Cardiac muscle cell (in vitro differentiated cells and primary cell): ENCODE data around the gene IGDCC3. TPM values are rescaled to one million over a fixed set of nuclear protein-coding genes. Genes with fewer than 3 reads are reported as not detected.
A peak's percentile ranks its signal among the peaks of the same experiment; 100 is the strongest.

Experiments
- DNase-seq, 2 donors: peaks; one replicate each; pipeline versions ENCODE4 v3.0.0 to v3.0.0-alpha.2; 2010 to 2017; ENCODE audit warnings: low read depth in 1 of 2, low spot score in 1 of 2
- H3K27ac ChIP-seq: fragments of 200-600 bp; sonication (generic); 2 replicates; pipeline ENCODE4 v1.5.1; 2016
- H3K27me3 ChIP-seq: fragments of 200-600 bp; sonication (generic); 2 replicates; pipeline ENCODE4 v1.6.0; 2016; ENCODE audit warnings: control low read depth
- H3K36me3 ChIP-seq: fragments of 200-600 bp; sonication (generic); 2 replicates; pipeline ENCODE4 v1.5.1; 2016; ENCODE audit warnings: control low read depth
- H3K4me1 ChIP-seq: fragments of 200-600 bp; sonication (generic); 2 replicates; pipeline ENCODE4 v1.8.1; 2017; ENCODE audit warnings: low read depth, mild to moderate bottlenecking, mixed run types
- H3K4me3 ChIP-seq: fragments of 200-600 bp; sonication (generic); 2 replicates; pipeline ENCODE4 v1.5.1; 2016; ENCODE audit warnings: mild to moderate bottlenecking
- H3K9me3 ChIP-seq: fragments of 200-600 bp; sonication (generic); 2 replicates; pipeline ENCODE4 v1.5.1; 2017; ENCODE audit warnings: low read depth, mild to moderate bottlenecking, control low read depth
- polyA plus RNA-seq: library from polyadenylated mRNA; unstranded; fragments of >200 nt; fragmentation: Nextera tagmentation; extraction: Ambion mirVana; gene quantifications from 2 replicates; pipeline ENCODE4 v1.2.1, GENCODE V29; 2016
- total RNA-seq: library from RNA; depleted of rRNA; stranded (reverse); fragments of >200 nt; gene quantifications from 2 replicates; pipeline ENCODE4 v1.2.3, GENCODE V29; 2016
- TF ChIP-seq, protein P1 (sequence below): IDR thresholded peaks from 2 replicates; pipeline ENCODE4 v1.5.1; 2012; ENCODE audit warnings: low read depth, mild to moderate bottlenecking, low read length

The IGDCC3 gene
- total and polyA plus RNA-seq, 2 experiments from 2014 or later, result 41.1 to 54.6 TPM

GRCh38 chr15:65312400-65312916, 65.3 kb downstream of the IGDCC3 start:
- Histone ChIP-seq H3K4me1 (no peaks in the 10 kb centered on the region), H3K27me3 (no peaks in the 10 kb centered on the region), H3K27ac (no peak overlapping the region), H3K9me3 (no peaks in the 10 kb centered on the region), H3K36me3 (no peaks in the 10 kb centered on the region), H3K4me3 (no peak overlapping the region)
- DNase-seq, result peak in 1 of 2 donors; percentile 12
- TF ChIP-seq, protein P1, sequence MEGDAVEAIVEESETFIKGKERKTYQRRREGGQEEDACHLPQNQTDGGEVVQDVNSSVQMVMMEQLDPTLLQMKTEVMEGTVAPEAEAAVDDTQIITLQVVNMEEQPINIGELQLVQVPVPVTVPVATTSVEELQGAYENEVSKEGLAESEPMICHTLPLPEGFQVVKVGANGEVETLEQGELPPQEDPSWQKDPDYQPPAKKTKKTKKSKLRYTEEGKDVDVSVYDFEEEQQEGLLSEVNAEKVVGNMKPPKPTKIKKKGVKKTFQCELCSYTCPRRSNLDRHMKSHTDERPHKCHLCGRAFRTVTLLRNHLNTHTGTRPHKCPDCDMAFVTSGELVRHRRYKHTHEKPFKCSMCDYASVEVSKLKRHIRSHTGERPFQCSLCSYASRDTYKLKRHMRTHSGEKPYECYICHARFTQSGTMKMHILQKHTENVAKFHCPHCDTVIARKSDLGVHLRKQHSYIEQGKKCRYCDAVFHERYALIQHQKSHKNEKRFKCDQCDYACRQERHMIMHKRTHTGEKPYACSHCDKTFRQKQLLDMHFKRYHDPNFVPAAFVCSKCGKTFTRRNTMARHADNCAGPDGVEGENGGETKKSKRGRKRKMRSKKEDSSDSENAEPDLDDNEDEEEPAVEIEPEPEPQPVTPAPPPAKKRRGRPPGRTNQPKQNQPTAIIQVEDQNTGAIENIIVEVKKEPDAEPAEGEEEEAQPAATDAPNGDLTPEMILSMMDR, result no peak

GRCh38 chr15:65311760-65312159, 66.0 kb downstream of the IGDCC3 start:
- TF ChIP-seq, protein P1, result no peak
- no peaks in the 10 kb centered on the region for H3K9me3 ChIP-seq
- no peak overlapping the region for H3K27ac ChIP-seq
- no peak overlapping the region for H3K4me3 ChIP-seq
- H3K4me1 ChIP-seq, result no peaks in the 10 kb centered on the region
- H3K36me3 ChIP-seq, result no peaks in the 10 kb centered on the region
- no peaks in the 10 kb centered on the region for H3K27me3 ChIP-seq
- no peak for DNase-seq

DNA sequence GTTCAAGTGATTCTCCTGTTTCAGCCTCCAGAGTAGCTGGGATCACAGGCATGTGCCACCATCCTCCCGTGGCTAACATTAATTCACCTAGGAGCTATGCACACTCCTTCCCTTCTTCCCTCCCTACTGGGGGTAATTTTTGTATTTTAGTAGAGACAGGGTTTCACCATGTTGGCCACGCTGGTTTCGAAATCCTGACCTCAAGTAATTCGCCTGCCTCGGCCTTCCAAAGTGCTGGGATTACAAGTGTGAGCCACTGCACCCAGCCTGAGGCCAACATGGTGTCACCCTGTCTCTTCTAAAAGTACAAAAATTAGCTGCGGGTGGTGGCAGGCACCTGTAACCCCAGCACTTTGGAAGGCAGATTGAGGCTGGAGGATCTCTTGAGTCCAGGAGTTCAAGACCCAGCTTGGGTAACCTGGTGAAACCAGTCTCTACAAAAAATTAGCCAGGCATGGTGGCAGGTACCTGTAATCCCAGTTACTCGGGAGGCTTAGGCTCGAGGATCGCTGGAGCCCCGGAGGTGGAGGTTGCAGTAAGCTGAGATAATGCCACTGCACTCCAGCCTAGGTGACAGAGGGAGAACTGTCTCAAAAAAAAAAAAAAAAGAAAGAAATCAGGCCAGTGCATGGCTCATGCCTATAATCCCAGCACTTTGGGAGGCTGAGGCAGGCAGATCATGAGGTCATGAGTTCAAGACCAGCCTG, 67.2 kb downstream of the IGDCC3 start:
- H3K27me3 ChIP-seq, result no peaks in the 10 kb centered on the region
- peak overlapping the region; percentile 35 for H3K27ac ChIP-seq
- H3K36me3 ChIP-seq, result no peaks in the 10 kb centered on the region
- H3K4me3 ChIP-seq, result no peak overlapping the region
- no peaks in the 10 kb centered on the region for H3K9me3 ChIP-seq
- DNase-seq, result peak in 1 of 2 donors; percentile 40
- no peaks in the 10 kb centered on the region for H3K4me1 ChIP-seq
- TF ChIP-seq, protein P1, result no peak

DNA sequence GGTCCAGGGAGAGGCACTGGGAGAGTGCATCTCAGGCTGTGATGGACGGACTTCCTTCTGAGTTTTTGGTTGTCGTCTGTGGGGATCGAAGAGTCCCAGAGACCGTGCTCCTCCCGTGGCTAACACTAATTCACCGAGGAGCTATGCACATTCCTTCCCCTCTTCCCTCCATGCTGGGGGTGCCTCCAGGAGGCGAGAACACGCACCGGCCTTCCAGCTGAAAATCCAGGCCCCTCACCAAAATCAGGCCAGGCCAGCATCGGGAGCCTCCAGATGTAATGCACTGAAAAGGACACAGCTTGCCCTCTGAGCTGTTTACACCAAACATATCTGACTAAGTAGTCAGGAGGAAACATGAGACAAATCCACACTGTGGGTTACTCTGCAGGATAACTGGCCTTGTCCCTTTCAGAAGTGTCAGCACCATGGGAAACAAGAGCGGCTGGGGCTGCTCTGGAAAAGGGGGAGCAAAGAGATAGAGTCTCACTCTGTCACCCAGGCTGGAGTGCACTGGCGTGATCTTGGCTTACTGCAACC, 67.9 kb downstream of the IGDCC3 start:
- DNase-seq, result no peak
- H3K9me3 ChIP-seq, result no peaks in the 10 kb centered on the region
- H3K4me1 ChIP-seq, result no peaks in the 10 kb centered on the region
- TF ChIP-seq, protein P1, result no peak
- no peak overlapping the region for H3K4me3 ChIP-seq
- no peaks in the 10 kb centered on the region for H3K27me3 ChIP-seq
- H3K36me3 ChIP-seq, result no peaks in the 10 kb centered on the region
- H3K27ac ChIP-seq, result peak overlapping the region; percentile 35

DNA sequence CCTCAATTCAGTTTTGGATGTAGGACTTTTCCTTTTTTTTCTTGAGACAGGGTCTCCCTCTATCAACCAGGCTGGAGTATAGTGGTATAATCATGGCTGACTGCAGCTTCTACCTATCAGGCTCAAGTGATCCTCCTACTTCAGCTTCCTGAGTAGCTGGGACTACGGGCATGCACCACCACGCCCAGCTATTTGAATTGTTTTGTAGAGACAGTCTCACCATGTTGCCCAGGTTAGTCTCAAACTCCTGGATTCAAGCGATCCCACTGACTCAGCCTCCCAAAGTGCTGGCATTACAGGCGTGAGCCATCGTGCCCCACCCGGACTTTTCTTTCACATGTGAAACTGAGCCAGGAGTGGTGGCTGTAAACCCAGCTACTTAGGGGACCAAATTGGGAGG, 69.8 kb downstream of the IGDCC3 start:
- Histone ChIP-seq H3K27me3 (no peaks in the 10 kb centered on the region), H3K36me3 (no peaks in the 10 kb centered on the region), H3K4me1 (no peaks in the 10 kb centered on the region), H3K27ac (no peak overlapping the region), H3K4me3 (no peak overlapping the region), H3K9me3 (no peaks in the 10 kb centered on the region)
- TF ChIP-seq, protein P1, result no peak
- no peak for DNase-seq
